NT2/D1 (cell line): ENCODE results near the gene SMAD6.

Source experiments
- YY1 ChIP-seq: IDR thresholded peaks from 2 replicates; pipeline ENCODE4 v1.6.1; 2011; ENCODE audit not compliant: insufficient read length, insufficient read depth
- ZNF274 ChIP-seq: IDR thresholded peaks from 2 replicates; pipeline ENCODE4 v1.6.1; 2011; ENCODE audit warnings: mild to moderate bottlenecking, low read depth, low read length

DNA sequence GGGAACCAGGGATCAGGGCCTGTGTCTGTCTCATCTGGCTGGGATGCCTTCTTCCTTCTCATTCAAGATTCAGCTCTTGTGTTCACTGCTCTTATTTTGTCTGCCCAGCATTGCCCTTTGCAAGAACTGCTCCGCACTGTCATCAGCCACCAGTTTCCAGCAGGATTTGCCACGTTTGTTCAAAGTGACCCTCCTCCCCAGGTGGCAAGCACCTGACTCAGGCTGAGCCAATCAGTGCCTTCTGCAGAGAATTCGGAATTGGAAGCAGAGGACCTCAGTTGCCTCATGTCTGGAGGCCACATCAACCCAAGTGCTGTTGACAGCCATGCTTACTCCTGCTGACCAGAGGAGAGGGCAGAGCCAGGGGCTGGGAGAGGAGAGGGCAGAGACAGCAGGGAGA is 124.5 kb downstream of the SMAD6 start:
- no peak for TF ChIP-seq ZNF274
- TF ChIP-seq YY1: no peak
